ENCODE measurements around the gene NCKAP1.
"Not testable (repeated sequence)": the region's sequence is repeated elsewhere in the genome, so short reads cannot be mapped to it uniquely, and the experiment has no call there.

The NCKAP1 gene

DNA sequence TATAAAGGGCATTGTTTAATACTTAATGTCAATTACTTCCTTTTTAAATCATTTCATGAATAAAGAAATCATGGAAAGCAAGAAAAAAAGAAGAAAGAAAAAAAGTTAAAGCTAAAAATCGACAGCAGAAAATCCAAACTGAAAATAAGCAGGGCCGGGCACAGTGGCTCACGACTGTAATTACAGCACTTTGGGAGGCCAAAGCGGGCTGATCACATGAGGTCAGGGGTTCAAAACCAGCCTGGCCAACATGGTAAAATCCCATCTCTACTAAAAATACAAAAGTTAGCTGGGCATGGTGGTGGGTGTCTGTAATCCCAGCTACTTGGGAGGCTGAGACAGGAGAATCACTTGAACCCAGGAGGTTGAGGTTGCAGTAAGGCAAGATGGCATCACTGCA, 56.8 kb downstream of the NCKAP1 start:
- not testable (repeated sequence) for H3K9me3 Mint-ChIP-seq, H3K4me1 Mint-ChIP-seq, H3K27me3 Mint-ChIP-seq, H3K27ac Mint-ChIP-seq, ATAC-seq, H3K4me3 Mint-ChIP-seq, H3K36me3 Mint-ChIP-seq

DNA sequence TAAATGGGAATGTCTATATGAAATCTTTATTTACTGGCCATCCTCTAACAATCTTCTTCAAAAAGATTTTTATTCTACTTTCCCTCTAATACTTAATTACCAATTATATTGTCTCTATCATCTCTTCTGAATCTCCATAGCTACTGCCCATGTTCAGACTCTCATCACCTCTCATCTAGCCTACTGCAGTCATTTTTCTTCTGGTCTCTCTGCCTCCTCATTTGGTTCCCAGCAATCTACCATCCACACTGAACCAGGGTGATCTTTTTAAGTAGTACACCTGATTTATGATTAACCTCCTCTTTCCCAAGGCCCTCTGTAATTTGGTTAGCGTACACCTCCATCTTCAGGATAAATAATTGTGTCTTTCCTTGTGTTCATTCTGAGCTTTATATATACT, 57.6 kb downstream of the NCKAP1 start:
- no peak overlapping the region for H3K27ac Mint-ChIP-seq
- H3K36me3 Mint-ChIP-seq, result no peaks in the 10 kb centered on the region
- no peak for ATAC-seq
- no peak overlapping the region for H3K4me3 Mint-ChIP-seq
- no peaks in the 10 kb centered on the region for H3K4me1 Mint-ChIP-seq
- no peaks in the 10 kb centered on the region for H3K9me3 Mint-ChIP-seq
- no peaks in the 10 kb centered on the region for H3K27me3 Mint-ChIP-seq

DNA sequence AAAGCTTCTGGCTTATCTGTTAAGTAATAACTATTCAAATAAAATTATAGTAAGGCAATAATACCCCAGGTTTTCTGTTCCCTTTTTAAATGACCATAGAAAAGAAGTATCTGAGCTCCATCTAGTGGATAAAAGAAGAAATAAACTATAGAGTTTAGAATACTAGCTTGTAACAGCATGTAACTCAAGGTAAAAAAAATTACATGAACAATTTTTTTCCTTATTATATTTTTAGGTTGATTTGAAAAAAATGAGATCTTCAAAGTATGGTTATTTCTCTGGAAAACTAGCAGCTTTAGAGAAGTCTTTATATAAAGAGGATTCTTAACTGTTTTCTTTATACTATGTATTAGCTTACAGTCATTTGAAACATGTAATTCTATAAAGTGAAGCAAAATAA, 58.1 kb downstream of the NCKAP1 start:
- ATAC-seq, result no peak
- H3K4me1 Mint-ChIP-seq, result no peaks in the 10 kb centered on the region
- no peaks in the 10 kb centered on the region for H3K9me3 Mint-ChIP-seq
- no peaks in the 10 kb centered on the region for H3K27me3 Mint-ChIP-seq
- H3K36me3 Mint-ChIP-seq, result no peaks in the 10 kb centered on the region
- no peak overlapping the region for H3K27ac Mint-ChIP-seq
- H3K4me3 Mint-ChIP-seq, result no peak overlapping the region

DNA sequence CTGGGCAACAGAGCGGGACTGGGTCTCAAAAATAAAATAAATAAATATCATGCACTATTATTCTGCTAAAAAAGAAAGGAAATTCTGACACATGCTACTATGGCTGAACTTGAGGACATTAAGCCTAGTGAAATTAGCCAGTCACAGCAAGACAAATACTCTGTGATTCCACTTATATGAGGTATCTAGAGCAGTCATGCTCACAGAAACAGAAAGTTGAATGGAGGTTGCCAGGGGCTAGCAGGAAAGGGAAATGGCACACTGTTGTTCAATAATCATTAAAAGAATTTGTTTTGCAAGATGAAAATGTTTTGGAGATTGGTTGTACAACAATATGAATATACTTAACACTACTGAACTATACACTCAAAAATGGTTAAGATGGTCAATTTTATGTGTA, 60.8 kb downstream of the NCKAP1 start:
- no peak for ATAC-seq
- Mint-ChIP-seq H3K4me1 (no peaks in the 10 kb centered on the region), H3K36me3 (no peaks in the 10 kb centered on the region), H3K4me3 (no peak overlapping the region), H3K27ac (no peak overlapping the region), H3K9me3 (no peaks in the 10 kb centered on the region), H3K27me3 (no peaks in the 10 kb centered on the region)

DNA sequence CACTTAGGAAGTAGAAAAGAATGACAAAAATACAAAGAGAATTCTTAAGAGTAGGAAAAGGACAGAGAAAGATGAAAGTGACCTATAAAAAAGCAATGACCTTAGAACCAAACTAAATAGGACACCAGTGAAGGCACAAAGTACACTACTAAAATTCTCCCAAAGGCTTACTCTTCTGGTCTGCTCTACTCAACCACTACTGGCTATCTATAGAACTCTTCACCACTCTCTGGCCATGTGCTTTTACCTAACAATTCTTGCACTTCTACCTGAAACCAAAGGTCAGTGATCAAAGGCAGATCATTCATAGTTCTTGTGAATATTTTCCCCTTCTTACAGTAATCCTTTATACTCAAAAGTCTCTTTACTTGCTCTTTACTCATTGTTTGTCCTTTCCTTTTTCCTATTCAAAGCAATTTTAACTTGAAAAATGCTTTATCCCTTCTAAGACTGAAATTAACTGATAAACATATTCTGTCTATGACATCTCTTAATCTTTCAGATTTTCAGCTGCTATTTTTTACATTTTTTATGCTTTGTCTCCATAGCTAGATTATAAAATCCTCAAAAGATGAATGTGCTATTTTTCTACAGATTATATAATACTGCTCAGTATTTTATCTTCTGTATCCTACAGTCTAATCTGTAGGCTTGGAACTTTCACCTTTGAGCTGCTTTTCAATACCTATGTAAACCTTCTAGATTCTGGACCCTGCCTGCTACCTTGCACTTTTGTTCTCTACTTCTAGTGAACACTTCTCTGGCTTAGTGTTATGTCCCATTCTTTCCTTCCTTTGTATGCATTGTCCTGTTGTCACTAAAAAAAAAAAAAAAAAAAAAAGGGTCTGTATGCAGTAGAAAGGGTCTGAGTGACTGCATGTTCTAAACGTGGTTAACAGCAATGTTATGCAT, 64.6 kb downstream of the NCKAP1 start:
- no peak overlapping the region for H3K4me3 Mint-ChIP-seq
- ATAC-seq, result no peak
- peaks cover 32% of the 10 kb centered on the region for H3K27me3 Mint-ChIP-seq
- peaks cover 6% of the 10 kb centered on the region for H3K36me3 Mint-ChIP-seq
- H3K9me3 Mint-ChIP-seq, result peaks cover 5% of the 10 kb centered on the region
- H3K27ac Mint-ChIP-seq, result no peak overlapping the region
- H3K4me1 Mint-ChIP-seq, result peaks cover 9% of the 10 kb centered on the region

DNA sequence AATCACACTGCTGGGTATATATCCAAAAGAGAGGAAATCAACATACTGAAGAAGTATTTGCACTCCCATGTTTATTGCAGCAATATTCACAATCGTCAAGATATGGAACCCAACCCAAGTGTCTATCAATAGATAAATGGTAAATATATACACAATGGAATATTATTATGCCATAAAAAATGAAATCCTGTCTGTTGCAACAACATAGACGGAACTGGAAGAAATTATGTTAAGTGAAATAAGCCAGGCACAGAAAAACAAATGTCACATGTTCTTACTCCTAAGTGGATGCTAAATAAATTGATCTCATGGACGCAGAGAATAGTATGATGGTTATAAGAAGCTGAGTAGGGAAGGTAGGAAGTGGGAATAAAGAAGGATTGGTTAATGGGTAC, 65.7 kb downstream of the NCKAP1 start:
- H3K4me1 Mint-ChIP-seq, result peaks cover 9% of the 10 kb centered on the region
- H3K27ac Mint-ChIP-seq, result no peak overlapping the region
- H3K27me3 Mint-ChIP-seq, result peaks cover 33% of the 10 kb centered on the region
- peaks cover 6% of the 10 kb centered on the region for H3K36me3 Mint-ChIP-seq
- no peak overlapping the region for H3K4me3 Mint-ChIP-seq
- no peak for ATAC-seq
- H3K9me3 Mint-ChIP-seq, result peaks cover 5% of the 10 kb centered on the region

DNA sequence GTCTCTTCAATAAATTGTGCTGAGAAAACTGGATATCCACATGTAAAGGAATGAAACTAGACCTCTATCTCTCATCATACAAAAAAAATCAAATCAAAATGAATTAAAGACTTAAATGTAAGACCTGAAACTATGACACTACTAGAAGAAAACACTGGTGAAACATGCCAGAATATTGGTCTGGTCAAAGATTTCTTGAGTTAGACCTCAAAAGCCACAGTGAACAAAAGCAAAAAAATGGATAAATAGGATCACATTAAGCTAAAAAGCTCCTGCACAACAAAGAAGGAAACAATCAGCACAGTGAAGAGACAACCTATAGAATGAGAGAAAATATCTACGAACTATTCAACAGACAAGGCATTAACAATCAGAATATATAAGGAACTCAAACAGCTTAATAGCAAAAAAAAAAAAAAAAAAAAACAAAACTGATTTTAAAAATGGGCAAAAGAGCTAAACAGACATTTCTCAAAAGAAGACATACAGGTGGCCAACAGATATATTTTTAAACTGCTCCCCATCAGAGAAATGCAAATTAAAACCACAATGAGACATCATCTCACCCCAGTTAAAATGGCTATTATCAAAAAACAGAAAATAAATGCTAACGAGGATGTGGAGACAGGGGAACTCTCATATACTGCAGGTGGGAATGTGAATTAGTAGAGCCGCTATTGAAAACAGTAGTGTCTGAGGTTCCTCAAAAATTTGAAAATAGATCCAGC, 66.3 kb downstream of the NCKAP1 start:
- no peak overlapping the region for H3K4me3 Mint-ChIP-seq
- peaks cover 33% of the 10 kb centered on the region for H3K27me3 Mint-ChIP-seq
- peaks cover 5% of the 10 kb centered on the region for H3K9me3 Mint-ChIP-seq
- H3K4me1 Mint-ChIP-seq, result peaks cover 9% of the 10 kb centered on the region
- ATAC-seq, result no peak
- H3K27ac Mint-ChIP-seq, result no peak overlapping the region
- peaks cover 6% of the 10 kb centered on the region for H3K36me3 Mint-ChIP-seq

DNA sequence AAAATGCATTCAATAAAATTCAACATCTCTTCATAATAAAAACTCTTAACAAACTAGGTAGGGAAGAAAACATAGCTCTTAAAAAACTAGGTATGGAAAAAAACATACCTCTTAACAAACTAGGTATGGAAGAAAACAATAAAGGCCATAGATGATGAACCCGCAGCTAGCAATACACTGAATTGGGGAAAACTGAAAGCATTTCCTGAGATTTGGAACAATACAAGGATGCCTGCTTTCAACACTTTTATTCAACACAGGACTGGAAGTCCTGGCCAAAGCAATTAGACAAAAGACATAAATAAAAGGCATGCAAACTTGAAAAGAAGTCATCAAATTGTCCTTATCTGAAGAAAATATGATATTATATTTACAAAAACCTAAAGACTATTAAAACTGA, 67.8 kb downstream of the NCKAP1 start:
- Mint-ChIP-seq H3K4me1 (peaks cover 9% of the 10 kb centered on the region), H3K27me3 (peaks cover 33% of the 10 kb centered on the region), H3K4me3 (no peak overlapping the region), H3K36me3 (peaks cover 6% of the 10 kb centered on the region), H3K9me3 (peaks cover 5% of the 10 kb centered on the region), H3K27ac (no peak overlapping the region)
- ATAC-seq, result no peak

DNA sequence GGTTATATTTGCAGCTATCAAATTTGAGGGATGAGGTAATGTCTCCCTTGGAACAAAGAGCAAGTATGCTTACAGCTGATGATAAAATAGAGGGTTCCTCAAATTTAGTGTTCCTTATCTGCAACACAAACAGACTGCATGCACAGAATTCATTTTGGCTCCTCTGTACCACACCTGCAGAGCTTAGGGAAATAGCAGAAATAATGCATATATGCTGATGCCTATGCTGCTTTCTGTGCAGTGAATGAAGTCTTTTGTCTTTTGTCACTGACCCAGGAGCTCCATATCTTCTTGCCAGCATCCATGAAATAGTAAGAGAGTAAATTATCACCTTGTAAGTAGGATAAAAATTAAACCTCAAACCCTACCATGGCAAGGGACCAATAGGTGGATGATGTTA, 69.8 kb downstream of the NCKAP1 start:
- H3K27me3 Mint-ChIP-seq, result peaks cover 33% of the 10 kb centered on the region
- no peak overlapping the region for H3K4me3 Mint-ChIP-seq
- H3K27ac Mint-ChIP-seq, result no peak overlapping the region
- H3K4me1 Mint-ChIP-seq, result peaks cover 9% of the 10 kb centered on the region
- peaks cover 5% of the 10 kb centered on the region for H3K9me3 Mint-ChIP-seq
- no peak for ATAC-seq
- H3K36me3 Mint-ChIP-seq, result peaks cover 6% of the 10 kb centered on the region

DNA sequence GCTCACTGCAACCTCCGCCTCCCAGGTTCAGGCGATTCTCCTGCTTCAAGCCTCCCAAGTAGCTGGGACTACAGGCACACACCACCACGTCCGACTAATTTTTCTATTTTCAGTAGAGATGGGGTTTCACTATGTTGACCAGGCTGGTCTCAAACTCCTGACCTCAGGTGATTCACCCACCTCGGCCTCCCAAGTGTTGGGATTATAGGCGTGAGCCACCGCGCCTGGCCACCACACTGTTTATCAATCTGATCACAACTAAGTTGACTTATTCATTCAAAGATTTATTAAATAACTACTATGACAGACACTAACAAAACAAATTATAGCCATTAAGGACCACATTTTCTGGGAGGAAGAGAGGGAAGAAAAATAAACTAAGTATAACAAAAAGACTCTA, 71.9 kb downstream of the NCKAP1 start:
- H3K27me3 Mint-ChIP-seq, result peaks cover 26% of the 10 kb centered on the region
- not testable (repeated sequence) for H3K4me1 Mint-ChIP-seq, H3K4me3 Mint-ChIP-seq, H3K27ac Mint-ChIP-seq, ATAC-seq, H3K36me3 Mint-ChIP-seq, H3K9me3 Mint-ChIP-seq

DNA sequence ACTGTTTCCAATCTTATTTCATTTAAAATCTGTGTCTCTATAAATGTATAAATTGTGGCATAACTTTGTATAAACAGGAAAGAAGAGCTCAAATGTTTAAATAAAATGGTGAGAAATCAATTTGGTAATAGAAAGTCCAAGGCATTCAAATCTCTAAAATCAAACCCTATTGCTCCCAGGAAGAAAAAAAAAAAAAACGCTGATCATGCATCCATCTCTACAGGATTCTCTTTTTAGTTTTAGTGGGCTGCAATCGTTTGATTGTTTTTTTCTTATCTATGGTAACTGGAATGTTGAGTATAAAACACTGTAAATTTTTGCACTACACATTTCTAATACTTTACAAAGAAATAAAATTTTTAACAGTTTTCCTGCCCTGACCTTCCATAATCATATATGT, 75.6 kb downstream of the NCKAP1 start:
- no peak overlapping the region for H3K27ac Mint-ChIP-seq
- H3K4me1 Mint-ChIP-seq, result no peaks in the 10 kb centered on the region

DNA sequence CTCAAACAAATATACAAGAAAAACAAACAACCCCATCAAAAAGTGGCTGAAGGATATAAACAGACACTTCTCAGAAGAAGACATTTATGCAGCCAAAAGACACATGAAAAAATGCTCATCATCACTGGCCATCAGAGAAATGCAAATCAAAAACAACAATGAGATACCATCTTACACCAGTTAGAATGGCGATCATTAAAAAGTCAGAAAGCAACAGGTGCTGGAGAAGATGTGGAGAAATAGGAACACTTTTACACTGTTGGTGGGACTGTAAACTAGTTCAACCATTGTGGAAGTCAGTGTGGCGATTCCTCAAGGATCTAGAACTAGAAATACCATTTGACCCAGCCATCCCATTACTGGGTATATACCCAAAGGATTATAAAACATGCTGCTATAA, 77.4 kb downstream of the NCKAP1 start:
- H3K9me3 Mint-ChIP-seq, H3K4me1 Mint-ChIP-seq, H3K27ac Mint-ChIP-seq, ATAC-seq, H3K4me3 Mint-ChIP-seq, H3K27me3 Mint-ChIP-seq, H3K36me3 Mint-ChIP-seq: not testable (repeated sequence)

More for the DNA sequence above, 75.6 kb downstream of the NCKAP1 start:
- H3K9me3 Mint-ChIP-seq, result peaks cover 2% of the 10 kb centered on the region
- H3K4me3 Mint-ChIP-seq, result no peak overlapping the region
- H3K27me3 Mint-ChIP-seq, result no peaks in the 10 kb centered on the region
- ATAC-seq, result no peak
- no peaks in the 10 kb centered on the region for H3K36me3 Mint-ChIP-seq

DNA sequence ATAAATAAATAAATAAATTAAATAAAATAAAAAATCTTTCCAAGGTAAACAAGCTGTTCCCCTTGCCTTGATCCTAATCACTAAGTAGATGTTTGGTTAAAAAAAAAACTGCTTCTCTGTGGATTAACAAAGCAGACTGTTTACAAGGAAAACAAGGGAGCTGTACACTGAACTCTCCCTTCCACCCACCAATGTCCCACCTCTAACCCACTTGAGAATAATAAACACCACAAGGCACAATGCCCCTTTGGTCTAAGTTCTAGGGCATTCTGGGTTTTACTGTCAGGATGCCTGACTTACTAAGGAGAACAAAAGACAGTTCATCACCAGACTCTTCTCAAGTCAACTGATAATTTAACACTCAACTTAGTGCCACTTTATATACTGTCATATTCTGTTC, 83.5 kb downstream of the NCKAP1 start:
- ATAC-seq, result no peak
- no peaks in the 10 kb centered on the region for H3K4me1 Mint-ChIP-seq
- H3K4me3 Mint-ChIP-seq, result no peak overlapping the region
- H3K27me3 Mint-ChIP-seq, result no peaks in the 10 kb centered on the region
- H3K36me3 Mint-ChIP-seq, result no peaks in the 10 kb centered on the region
- H3K27ac Mint-ChIP-seq, result no peak overlapping the region
- H3K9me3 Mint-ChIP-seq, result no peaks in the 10 kb centered on the region

DNA sequence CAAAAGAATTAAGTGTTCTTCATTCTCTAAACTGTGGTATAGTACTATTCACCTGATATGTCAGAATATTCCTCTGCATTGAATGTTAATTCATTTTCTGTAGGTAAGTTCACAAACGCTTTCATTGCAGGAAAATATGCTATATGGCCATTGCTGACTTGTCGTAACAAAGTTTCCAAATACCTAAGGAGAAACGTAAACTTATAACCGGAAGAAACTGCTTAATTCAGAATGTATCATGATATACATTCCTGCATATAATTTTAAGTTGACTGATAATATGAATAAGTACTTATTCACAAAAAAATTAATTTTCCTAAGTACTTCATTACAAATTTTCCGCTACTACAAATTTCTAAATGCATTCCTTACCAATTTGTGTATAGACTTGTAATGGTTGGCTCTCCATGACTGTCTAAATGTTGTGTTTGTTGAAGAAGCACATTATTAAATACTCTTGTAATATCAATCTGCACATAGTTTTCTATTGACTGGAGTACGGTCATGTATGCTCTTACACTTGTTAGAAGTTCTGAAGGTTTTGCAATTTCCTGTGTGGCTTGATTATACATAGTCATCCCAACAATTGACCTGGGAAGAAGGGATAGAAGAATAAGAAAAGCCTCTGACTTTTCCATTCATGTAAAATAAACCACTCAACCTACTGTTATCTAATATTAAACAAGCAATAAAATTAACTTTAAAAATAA, 85.4 kb downstream of the NCKAP1 start:
- no peaks in the 10 kb centered on the region for H3K4me1 Mint-ChIP-seq
- no peak for ATAC-seq
- H3K27ac Mint-ChIP-seq, result no peak overlapping the region
- no peak overlapping the region for H3K4me3 Mint-ChIP-seq
- H3K9me3 Mint-ChIP-seq, result no peaks in the 10 kb centered on the region
- no peaks in the 10 kb centered on the region for H3K36me3 Mint-ChIP-seq
- H3K27me3 Mint-ChIP-seq, result no peaks in the 10 kb centered on the region

DNA sequence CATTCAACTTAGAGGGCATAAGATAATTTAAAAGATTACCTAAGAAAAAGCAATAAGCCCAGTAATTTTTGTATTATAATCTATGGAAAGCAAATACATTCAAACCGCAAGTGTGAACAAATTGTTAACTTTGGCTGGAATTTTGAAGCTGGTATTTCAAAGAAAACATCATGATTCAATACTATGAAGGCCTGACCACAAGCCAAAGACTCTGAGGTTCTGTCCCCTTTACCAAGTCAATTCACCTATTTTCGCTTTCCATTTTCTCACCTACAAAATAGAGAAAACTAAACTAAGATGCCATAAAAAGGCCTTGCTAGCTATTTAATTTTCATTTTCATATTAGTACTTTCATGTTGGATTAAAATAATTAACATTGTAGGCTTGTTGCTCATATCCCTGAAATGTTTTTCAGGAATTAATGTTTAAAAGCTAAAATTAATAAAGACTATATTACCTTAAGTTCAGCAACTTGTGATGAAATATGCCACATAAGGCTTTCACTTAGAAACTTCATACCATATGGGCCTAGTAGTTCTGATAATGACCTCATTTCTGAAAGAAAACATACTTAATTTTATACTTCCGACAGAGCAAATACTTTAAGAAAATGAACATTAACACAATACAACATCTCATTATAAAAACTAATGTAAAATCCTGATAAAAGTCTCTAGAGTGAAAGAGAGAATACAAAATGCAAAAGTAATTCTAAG, 86.2 kb downstream of the NCKAP1 start:
- H3K36me3 Mint-ChIP-seq, result no peaks in the 10 kb centered on the region
- no peaks in the 10 kb centered on the region for H3K27me3 Mint-ChIP-seq
- no peak overlapping the region for H3K4me3 Mint-ChIP-seq
- H3K9me3 Mint-ChIP-seq, result no peaks in the 10 kb centered on the region
- H3K27ac Mint-ChIP-seq, result no peak overlapping the region
- no peaks in the 10 kb centered on the region for H3K4me1 Mint-ChIP-seq
- no peak for ATAC-seq

Data from stimulated activated memory B cell treated with anti-CD40 and anti-IgM and Interleukin-4, amounts not matched to agents 10 μg/mL and 1 μg/mL and 100 μg/mL, for 72 hours (primary cell).